Gastrocnemius medialis (tissue), 4 donors: ENCODE data around the gene CAPZB.

Source experiments
- CTCF ChIP-seq, 5 experiments: fragments of 450-650 bp in 3 of 5; fragments of 200-600 bp in 2 of 5; sonication (generic) in 2 of 5; IDR thresholded peaks in 4 of 5; conservative IDR thresholded peaks in 1 of 5; 1 replicate in 4 of 5; 2 replicates in 1 of 5; pipeline ENCODE4 v1.5.1; 2016 to 2019; ENCODE audit warnings: antibody characterized with exemption in 5 of 5, mild to moderate bottlenecking in 3 of 5, moderate library complexity in 3 of 5
- POLR2A ChIP-seq, 2 donors: fragments of 450-650 bp; IDR thresholded peaks; one replicate each; pipeline ENCODE4 v1.6.1; 2017; ENCODE audit warnings: antibody characterized with exemption in 2 of 2, mild to moderate bottlenecking in 2 of 2, moderate library complexity in 2 of 2

- no peak for TF ChIP-seq CTCF (IDR thresholded peaks at IDR 0.05 in 4 of 5, conservative IDR thresholded peaks at IDR 0.05 in 1 of 5)
- no peak for TF ChIP-seq POLR2A (IDR thresholded peaks at IDR 0.05)
These were observed 13.2 kb downstream of the CAPZB start for GRCh38 chr1:19472174-19472573.
